Suppressor macrophage treated with lipopolysaccharide for 1 hour (primary cell): Measurements from ENCODE around the gene PCDHB14.
"Not testable (repeated sequence)": the region's sequence is repeated elsewhere in the genome, so short reads cannot be mapped to it uniquely, and the experiment has no call there.

Experiments
- DNase-seq, 3 donors: peaks; one replicate each; pipeline ENCODE4 v3.0.0-alpha.2; 2020 to 2022

The PCDHB14 gene

DNA sequence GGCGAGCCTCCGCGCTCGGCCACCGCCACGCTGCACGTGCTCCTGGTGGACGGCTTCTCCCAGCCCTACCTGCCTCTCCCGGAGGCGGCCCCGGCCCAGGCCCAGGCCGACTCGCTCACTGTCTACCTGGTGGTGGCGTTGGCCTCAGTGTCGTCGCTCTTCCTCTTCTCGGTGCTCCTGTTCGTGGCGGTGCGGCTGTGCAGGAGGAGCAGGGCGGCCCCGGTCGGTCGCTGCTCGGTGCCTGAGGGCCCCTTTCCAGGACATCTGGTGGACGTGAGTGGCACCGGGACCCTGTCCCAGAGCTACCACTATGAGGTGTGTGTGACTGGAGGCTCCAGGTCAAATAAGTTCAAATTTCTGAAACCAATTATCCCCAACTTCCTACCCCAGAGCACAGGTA, 12.3 kb upstream of the PCDHB14 start:
- DNase-seq = not testable (repeated sequence)

DNA sequence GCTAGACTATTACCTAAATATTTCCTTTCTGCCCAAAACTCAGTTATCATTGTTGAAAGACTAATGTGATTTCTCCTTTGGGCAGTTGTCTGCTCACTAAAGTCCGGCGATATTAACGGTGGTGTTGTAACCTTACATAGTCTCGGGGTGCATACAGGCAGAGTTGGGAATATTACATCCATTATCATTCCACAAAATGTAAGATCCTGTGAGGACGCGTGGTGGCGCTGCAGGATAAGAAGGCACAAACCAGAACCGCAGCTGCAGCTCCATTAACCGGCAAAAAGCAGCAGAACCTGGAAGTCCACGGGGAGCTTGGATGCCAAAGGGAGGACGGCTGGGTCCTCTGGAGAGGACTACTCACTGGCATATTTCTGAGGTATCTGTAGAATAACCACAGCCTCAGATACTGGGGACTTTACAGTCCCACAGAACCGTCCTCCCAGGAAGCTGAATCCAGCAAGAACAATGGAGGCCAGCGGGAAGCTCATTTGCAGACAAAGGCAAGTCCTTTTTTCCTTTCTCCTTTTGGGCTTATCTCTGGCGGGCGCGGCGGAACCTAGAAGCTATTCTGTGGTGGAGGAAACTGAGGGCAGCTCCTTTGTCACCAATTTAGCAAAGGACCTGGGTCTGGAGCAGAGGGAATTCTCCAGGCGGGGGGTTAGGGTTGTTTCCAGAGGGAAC, 9.3 kb upstream of the PCDHB14 start, which contains the start of gene PCDHB13:
Gene PCDHB13 (plus strand): TSS at position 264 of the 684 bp plus-strand sequence. CDS start 205 bp downstream, at position 469.
- peak in 2 of 3 donors; percentile 1 to 10 for DNase-seq

DNA sequence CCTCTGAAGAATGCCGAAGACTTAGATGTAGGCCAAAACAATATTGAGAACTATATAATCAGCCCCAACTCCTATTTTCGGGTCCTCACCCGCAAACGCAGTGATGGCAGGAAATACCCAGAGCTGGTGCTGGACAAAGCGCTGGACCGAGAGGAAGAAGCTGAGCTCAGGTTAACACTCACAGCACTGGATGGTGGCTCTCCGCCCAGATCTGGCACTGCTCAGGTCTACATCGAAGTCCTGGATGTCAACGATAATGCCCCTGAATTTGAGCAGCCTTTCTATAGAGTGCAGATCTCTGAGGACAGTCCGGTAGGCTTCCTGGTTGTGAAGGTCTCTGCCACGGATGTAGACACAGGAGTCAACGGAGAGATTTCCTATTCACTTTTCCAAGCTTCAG, 8.6 kb upstream of the PCDHB14 start:
- DNase-seq = not testable (repeated sequence)

DNA sequence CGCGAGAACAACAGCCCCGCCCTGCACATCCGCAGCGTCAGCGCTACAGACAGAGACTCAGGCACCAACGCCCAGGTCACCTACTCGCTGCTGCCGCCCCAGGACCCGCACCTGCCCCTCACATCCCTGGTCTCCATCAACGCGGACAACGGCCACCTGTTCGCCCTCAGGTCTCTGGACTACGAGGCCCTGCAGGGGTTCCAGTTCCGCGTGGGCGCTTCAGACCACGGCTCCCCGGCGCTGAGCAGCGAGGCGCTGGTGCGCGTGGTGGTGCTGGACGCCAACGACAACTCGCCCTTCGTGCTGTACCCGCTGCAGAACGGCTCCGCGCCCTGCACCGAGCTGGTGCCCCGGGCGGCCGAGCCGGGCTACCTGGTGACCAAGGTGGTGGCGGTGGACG, 7.6 kb upstream of the PCDHB14 start:
- not testable (repeated sequence) for DNase-seq

DNA sequence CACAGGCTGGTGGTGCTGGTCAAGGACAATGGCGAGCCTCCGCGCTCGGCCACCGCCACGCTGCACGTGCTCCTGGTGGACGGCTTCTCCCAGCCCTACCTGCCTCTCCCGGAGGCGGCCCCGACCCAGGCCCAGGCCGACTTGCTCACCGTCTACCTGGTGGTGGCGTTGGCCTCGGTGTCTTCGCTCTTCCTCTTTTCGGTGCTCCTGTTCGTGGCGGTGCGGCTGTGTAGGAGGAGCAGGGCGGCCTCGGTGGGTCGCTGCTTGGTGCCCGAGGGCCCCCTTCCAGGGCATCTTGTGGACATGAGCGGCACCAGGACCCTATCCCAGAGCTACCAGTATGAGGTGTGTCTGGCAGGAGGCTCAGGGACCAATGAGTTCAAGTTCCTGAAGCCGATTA, 7.1 kb upstream of the PCDHB14 start:
- DNase-seq = not testable (repeated sequence)

DNA sequence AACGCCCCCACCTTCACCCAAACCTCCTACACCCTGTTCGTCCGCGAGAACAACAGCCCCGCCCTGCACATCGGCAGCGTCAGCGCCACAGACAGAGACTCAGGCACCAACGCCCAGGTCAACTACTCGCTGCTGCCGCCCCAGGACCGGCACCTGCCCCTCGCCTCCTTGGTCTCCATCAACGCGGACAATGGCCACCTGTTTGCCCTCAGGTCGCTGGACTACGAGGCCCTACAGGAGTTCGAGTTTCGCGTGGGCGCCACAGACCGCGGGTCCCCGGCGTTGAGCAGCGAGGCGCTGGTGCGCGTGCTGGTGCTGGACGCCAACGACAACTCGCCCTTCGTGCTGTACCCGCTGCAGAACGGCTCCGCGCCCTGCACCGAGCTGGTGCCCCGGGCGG, 1.7 kb downstream of the PCDHB14 start:
- DNase-seq = not testable (repeated sequence)

DNA sequence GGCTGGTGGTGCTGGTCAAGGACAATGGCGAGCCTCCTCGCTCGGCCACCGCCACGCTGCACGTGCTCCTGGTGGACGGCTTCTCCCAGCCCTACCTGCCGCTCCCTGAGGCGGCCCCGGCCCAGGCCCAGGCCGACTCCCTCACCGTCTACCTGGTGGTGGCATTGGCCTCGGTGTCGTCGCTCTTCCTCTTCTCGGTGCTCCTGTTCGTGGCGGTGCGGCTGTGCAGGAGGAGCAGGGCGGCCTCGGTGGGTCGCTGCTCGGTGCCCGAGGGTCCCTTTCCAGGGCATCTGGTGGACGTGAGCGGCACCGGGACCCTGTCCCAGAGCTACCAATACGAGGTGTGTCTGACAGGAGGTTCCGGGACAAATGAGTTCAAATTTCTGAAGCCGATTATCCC, 2.3 kb downstream of the PCDHB14 start:
- DNase-seq = not testable (repeated sequence)

DNA sequence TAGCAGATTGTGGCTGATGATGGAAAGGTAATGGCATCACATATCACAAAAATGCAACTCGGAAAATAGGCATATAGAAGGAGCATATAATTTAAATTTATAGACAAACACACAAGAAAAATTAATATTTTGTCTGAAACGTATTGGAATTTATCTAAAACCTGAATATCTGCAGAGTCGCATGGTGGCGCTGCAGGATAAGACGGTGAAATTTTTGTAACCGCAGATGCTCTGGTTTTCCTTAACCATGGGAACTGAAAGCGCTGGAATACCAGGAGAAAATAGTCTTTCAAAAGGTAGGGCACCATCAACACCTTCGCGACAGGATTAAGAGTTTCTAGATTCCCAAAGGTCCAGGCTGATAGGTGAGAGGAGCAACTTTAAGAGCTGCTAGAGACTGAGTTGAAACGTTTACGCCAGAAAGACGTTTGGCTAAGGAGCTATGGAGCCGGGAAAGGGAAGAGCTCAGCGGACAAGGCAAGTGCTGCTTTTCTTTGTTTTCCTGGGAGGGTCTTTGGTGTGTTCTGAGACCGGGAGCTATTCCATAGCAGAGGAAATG, 11.0 kb downstream of the PCDHB14 start:
- no peak for DNase-seq

DNA sequence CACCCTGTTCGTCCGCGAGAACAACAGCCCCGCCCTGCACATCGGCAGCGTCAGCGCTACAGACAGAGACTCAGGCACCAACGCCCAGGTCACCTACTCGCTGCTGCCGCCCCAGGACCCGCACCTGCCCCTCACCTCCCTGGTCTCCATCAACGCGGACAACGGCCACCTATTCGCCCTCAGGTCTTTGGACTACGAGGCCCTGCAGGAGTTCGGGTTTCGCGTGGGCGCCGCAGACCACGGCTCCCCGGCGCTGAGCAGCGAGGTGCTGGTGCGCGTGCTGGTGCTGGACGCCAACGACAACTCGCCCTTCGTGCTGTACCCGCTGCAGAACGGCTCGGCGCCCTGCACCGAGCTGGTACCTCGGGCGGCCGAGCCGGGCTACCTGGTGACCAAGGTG, 12.8 kb downstream of the PCDHB14 start:
- not testable (repeated sequence) for DNase-seq

DNA sequence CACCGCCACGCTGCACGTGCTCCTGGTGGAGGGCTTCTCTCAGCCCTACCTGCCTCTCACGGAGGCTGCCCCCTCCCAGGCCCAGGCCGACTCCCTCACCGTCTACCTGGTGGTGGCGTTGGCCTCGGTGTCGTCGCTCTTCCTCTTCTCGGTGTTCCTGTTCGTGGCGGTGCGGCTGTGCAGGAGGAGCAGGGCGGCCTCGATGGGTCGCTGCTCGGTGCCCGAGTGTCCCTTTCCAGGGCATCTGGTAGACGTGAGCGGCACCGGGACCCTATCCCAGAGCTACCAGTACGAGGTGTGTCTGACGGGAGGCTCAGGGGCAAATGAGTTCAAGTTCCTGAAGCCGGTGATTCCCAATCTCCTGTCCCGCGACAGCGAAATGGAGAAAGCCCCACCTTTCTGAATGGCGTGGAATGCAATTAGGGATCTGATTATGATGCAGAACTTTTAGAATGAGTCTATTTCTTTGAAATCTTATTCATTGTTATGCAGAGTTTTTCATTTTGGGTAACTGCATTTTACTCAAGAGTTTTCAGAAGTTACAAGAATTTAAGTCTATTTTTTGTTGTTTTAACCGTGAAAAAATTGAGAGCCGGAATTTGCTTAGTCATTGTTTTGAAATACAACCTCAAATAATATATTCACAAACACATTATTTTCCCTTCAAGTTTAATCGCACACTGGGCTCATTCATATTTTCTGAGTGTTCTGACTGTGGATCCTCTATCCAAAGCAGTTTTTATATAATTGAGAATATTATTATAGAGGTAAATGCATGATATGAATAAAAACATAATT, 13.6 kb downstream of the PCDHB14 start:
- no peak for DNase-seq

DNA sequence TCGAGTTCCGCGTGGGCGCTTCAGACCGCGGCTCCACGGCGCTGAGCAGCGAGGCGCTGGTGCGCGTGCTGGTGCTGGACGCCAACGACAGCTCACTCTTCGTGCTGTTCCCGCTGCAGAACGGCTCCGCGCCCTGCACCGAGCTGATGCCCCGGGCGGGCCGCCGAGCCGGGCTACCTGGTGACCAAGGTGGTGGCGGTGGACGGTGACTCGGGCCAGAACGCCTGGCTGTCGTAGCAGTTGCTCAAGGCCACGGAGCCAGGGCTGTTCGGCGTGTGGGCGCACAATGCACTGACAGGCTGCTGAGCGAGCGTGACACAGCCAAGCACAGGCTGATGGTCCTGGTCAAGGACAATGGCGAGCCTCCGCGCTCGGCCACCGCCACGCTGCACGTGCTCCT, 18.4 kb downstream of the PCDHB14 start:
- DNase-seq = no peak

DNA sequence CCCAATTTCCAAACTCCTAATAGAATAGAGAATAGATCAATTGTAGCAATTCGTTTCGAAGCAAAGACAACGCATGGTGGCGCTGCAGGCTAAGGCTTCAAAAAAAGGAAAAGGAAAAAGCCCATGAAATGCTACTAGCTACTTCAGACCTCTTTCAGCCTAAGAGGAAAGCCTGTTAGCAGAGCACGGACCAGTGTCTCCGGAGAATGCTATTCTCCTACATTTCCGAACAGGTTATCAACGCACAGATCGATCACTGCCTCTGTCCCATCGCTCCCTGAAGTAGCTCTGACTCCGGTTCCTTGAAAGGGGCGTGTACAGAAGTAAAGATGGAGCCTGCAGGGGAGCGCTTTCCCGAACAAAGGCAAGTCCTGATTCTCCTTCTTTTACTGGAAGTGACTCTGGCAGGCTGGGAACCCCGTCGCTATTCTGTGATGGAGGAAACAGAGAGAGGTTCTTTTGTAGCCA, 22.1 kb downstream of the PCDHB14 start, which contains the start of gene PCDHB15:
Gene PCDHB15 (plus strand): TSS at position 146 of the 468 bp plus-strand sequence. CDS start 184 bp downstream, at position 330.
- DNase-seq = no peak

DNA sequence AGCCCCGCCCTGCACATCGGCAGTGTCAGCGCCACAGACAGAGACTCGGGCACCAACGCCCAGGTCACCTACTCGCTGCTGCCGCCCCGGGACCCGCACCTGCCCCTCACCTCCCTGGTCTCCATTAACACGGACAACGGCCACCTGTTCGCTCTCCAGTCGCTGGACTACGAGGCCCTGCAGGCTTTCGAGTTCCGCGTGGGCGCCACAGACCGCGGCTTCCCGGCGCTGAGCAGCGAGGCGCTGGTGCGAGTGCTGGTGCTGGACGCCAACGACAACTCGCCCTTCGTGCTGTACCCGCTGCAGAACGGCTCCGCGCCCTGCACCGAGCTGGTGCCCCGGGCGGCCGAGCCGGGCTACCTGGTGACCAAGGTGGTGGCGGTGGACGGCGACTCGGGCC, 23.8 kb downstream of the PCDHB14 start:
- not testable (repeated sequence) for DNase-seq

DNA sequence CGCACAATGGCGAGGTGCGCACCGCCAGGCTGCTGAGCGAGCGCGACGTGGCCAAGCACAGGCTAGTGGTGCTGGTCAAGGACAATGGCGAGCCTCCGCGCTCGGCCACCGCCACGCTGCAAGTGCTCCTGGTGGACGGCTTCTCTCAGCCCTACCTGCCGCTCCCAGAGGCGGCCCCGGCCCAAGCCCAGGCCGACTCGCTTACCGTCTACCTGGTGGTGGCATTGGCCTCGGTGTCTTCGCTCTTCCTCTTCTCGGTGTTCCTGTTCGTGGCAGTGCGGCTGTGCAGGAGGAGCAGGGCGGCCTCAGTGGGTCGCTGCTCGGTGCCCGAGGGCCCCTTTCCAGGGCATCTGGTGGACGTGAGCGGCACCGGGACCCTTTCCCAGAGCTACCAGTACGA, 24.3 kb downstream of the PCDHB14 start:
- not testable (repeated sequence) for DNase-seq

DNA sequence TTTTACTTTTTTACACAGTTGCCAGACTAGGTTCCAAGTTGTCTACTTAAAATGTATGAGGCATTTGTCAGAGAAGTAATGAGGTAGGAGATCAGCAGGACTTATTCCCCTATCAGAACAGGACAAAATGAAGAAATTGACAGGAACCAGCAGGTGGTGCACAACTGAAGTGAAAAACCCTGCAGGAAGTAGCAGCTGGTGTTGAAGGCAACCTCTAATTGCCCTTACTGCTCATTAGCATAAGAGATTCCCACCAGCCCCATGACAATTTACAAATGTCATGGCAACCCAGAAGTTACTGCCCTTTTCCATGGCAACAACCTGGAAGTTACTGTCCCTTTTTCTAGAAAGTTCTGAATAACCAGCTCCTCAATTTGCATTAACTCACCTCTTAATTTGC, 27.4 kb downstream of the PCDHB14 start:
- no peak for DNase-seq

DNA sequence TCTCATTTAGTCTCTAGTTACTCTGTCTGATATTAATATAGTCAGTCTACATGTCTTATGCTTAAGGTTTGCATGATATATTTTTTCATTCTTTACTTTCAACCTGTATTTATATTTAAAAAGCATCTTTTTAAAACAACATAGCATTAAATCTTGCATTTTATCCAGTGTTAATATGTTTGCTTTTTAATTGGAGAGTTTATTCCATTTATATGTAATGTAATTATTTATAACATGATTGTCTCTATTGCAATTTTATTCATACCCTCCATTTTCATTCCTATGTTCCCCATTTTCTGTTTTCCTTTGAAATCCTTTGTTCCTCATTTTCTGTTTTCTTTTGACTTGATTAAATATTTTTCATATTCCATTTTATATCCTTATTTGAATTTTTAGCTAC, 35.3 kb downstream of the PCDHB14 start:
- no peak for DNase-seq

DNA sequence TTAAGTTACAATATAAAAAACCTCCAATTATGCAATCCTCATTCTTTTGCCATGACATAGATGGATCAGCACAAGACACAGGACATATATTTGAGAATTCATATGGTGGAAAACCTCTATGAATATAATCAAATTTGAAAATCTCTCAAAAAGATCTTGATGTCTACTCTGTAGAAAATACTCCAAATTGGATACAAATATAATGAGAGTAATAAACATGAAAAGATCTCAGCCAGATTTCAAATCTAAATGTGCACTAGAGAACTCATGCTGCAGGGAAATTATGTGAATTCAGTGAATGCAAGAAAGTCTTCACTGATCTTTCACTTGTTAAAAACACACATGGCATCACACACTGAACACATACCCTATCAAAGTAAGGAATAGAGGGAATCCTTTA, 35.8 kb downstream of the PCDHB14 start:
- DNase-seq = no peak

DNA sequence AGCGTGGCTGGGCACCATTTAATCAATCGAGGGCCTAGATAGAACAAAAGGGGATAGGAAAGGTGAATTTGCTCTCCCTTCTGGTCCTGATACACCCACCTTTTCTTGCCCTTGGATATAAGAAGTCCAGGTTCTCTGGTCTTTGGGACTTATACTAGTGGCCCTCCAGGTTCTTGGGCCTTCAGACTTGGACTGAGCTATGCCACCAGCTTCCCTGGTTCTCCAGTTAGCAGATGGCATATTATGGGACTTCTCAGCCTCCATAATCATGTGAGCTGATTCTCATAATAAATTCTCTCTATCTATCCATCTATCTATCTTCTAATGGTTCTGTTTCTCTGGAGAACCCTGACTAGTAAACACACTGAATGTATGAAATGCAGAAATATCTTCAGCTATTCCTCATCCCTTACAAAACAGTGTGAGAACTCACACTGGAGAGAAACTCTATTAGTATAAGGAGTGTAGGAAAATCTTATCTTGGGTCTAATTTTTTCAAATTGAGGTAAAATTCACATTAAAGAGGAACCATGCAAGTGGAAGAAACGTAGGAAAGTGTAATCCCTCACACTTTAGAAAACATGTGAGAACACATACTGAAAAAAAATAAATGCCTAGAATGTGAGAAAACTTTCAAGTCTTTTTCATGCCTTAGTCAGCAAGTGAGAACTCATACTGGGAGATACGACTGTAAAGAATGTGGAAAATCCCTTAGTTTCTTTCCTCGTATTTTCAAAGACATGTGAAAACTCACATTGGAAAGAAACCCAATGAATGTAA, 37.5 kb downstream of the PCDHB14 start:
- DNase-seq = peak in 2 of 3 donors; percentile 4 to 10

DNA sequence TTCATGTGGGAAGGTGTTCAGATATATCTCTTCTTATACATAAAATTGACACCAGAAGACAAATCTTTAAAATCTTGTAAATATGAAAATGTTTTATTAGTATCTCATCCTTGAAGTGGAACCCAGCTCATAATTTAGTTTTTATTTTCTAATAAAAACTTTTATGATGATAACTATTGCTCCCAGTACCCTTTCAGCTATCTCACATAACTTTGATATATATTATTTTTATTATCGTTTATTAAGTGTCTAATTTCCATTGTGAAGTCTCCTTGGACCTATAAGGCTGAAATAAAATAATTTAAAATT, 38.0 kb downstream of the PCDHB14 start:
- no peak for DNase-seq

DNA sequence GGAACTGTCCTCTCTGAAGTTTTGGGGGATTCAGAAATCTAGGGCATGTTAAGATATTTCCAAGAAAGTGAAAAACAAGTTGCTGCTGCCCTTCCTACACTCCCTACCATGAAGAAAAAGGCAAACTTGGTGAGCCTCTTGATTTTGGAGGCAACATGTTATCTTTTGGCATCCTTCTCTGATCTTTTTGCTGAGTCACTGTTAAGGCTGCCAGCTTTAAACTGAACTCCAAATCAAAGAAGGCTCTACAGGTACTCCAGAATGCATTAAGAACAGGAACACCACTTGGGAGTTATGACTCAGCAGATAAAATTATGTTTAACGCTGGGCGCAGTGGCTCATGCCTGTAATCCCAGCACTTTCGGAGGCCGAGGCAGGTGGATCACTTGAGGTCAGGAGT, 46.1 kb downstream of the PCDHB14 start:
- no peak for DNase-seq

DNA sequence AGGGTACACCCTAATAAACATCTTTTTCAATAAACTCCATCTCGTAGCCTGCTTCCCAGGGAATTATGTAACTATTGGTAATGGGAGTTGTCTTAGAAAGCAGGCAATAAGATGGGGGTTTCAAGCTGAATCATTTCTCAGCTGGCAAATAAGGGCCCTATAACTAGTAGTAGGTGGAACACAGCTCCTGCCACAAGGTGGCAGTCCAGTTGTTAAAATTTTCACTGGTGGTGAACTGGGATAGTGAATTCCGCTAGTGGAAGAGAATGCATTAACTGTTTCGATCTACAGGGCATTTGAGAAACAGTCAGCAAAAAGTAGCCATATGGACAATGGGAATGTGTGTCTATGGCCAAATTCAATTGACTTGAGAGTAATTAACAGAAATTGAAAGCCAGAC, 49.8 kb downstream of the PCDHB14 start:
- DNase-seq = no peak
